HG03565 (cell line): ENCODE results near the gene ASIC3.
"Not testable (repeated sequence)": the region's sequence is repeated elsewhere in the genome, so short reads cannot be mapped to it uniquely, and the experiment has no call there.

ENCODE experiments used
- ATAC-seq: cut with Tn5 transposase; IDR thresholded peaks from one replicate; pipeline ENCODE4 v1.9.1; 2021; ENCODE audit warnings: mild to moderate bottlenecking, moderate library complexity; ENCODE audit not compliant: unreplicated experiment

ASIC3 gene

GRCh38 chr7:151013733-151014497 lies 34.4 kb upstream of the ASIC3 start:
- ATAC-seq, result no peak

- no peak for ATAC-seq
Measured at GRCh38 chr7:151014950-151015349, 33.4 kb upstream of the ASIC3 start.

DNA sequence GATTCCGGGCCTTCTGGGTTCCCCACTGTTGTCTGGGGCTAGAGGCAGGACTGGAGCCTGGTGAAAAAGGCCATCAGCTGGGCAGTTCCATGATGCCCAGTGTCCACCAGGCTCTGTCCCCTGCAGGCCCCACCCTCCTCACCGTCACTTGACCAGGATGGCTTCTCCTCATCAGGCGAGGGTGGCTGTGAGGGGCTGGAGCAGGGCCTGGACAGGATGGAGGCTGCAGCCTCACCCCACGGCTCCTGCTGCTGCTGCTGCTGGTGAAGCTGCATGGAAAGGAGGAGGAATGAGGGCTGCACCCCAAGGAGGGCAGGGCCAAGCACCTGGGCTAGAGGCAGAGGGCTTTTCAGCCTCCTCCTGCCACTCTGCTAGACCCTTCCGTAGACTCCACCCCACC lies 32.4 kb upstream of the ASIC3 start:
- no peak for ATAC-seq

DNA sequence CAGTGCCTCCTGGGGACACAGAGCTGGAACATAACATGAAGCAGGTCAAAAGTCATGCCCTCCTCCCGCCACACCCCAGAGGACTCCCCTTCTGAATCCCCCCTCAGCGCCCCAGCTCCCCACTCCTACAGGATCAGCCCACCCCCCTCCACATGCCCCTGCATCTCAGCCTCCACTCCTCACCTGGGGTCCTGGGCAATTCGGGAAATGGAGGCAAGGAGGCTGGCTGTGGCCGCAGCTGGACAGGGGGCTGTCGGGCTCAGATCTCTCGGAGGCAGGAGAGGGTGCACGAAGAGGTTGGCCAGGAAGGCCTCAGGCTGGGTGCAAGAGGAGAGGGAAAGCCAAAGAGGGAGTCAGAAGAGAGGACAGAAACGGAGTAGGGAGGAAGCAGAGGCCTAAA lies 31.8 kb upstream of the ASIC3 start:
- no peak for ATAC-seq

DNA sequence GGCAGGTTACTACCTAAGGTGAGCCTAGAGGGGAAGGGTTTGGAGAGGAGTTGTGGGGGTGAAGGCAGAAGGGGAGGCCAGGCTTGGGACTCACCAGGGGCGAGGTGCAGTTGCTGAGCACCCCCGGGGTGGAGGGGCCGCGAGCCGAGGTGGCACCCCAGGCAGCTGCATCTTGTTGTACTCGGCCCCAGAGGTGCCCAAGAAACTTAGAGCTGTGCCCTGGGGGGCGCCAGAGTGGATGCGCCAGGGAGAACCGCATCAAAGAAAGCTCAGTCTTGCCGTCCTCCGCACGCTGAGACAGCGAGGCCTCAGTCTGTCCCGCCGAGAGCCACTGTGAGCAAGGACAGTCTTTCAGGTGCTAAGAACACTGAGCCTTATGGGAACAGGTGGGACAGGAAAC lies 31.4 kb upstream of the ASIC3 start:
- no peak for ATAC-seq

GRCh38 chr7:151017370-151017952 lies 30.9 kb upstream of the ASIC3 start:
- ATAC-seq, result no peak

- peak; percentile 39 for ATAC-seq
Measured at GRCh38 chr7:151017953-151018420, 30.3 kb upstream of the ASIC3 start.

GRCh38 chr7:151018421-151019129 lies 29.8 kb upstream of the ASIC3 start:
- no peak for ATAC-seq

GRCh38 chr7:151019130-151019447 lies 29.2 kb upstream of the ASIC3 start:
- ATAC-seq, result no peak

DNA sequence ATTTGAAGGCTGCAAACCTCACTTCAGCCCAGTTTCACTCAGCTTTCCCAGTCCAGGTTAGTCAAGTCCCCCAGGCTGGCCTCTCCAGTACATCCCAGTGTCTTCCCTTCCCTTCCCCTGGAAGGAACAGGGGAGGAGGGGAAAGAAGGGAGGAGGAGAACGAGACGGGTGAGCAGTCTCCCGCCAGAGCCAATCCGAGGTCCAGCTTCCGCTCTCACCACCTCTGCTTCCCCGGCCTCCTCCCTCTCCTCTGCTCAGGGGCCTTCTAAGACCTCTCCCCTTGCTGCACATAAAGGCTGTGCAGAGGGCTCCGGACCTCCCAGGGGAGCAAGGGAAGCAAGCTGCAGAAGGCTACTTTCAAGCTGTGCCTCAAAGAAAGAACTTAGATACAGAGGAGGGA lies 28.1 kb upstream of the ASIC3 start:
- no peak for ATAC-seq

DNA sequence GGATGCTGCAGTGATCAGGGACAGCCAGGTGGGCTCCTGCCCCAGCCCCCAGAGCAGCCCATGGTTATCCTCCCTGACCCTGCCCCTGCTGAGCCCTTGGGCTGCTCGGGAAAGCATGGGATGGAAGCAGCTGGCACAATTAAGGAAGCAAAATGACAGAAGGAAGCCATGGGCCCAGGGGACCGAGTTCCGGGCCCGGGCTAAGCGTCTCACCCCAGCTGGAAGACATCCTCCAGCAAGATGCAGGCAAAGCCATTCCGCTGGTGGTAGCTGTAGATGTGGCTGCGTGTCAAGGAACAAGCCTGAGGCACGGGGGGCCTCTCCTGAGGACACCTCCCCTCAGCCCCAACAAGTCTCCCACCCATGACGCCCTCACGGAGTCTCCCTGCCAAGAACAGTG lies 25.1 kb upstream of the ASIC3 start:
- ATAC-seq, result no peak

DNA sequence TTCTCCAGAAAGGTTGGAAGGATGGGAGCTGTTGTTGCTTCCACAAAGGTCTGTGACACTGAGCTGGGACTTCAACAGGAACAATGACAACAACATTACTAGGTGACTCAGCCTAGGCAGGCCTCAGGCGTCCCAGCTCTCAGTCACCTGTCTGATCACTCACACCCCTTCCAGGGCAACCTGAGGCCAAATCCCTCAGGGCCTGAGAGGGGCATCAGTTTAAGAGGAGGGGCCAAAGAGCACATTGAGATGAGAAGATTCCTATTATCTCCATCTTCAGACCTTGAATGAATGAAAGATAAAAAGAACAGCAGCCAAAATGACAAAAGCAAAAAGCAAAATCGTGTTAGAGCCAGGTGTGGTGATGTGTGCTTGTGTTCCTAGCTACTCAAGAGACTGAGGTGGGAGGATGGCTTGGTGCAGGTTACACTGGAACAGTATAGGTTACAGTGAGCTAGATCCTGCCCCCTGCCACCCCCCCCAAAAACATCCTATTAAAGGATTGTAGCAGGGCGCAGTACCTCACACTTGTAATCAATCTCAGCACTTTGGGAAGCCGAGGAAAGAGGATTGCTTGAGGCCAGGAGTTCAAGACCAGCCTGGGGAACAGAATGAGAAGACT lies 23.8 kb upstream of the ASIC3 start, which contains the start of gene ATG9B:
TSS of gene ATG9B (minus strand) at position 60 of the 622 bp plus-strand sequence. CDS start 71 bp downstream, outside the sequence.
- ATAC-seq, result no peak

DNA sequence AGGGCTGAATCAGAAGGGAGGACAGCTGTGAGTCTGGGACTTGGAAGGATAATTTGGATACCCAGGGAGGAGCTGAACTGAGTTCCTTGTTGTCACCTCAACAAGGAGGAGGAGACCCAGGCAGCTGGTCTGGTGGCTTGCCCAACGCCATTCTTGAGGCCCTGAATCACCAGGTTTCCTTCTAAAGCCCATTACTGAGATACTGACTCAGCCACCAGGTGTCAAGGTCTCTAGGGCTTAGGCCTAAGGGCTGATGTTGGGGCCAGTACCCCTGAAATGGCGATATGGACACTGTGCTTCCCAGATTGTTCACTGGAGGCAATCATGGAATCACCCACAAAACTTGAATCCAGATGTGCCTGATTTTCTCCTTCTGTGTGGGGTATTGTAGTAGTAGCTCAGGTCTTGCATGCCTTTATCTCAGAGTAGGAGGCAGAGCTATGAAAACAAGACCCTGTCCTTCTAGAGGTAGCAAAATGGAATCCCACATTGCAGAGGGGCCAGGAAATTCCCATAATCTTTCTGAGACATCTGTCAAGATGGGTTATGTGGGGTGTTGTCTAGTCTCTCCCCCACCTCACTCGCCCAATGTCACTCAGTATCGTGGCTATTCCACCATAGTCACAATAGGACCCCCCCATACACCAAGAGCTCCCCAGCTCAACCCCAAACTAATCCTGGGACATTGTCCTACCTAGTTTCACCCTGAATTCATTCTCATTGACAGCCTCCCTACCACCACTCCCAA lies 22.2 kb upstream of the ASIC3 start:
- no peak for ATAC-seq

GRCh38 chr7:151026771-151027727 lies 21.3 kb upstream of the ASIC3 start:
- not testable (repeated sequence) for ATAC-seq

- ATAC-seq, result not testable (repeated sequence)
Measured at GRCh38 chr7:151027728-151028130, 20.6 kb upstream of the ASIC3 start.

DNA sequence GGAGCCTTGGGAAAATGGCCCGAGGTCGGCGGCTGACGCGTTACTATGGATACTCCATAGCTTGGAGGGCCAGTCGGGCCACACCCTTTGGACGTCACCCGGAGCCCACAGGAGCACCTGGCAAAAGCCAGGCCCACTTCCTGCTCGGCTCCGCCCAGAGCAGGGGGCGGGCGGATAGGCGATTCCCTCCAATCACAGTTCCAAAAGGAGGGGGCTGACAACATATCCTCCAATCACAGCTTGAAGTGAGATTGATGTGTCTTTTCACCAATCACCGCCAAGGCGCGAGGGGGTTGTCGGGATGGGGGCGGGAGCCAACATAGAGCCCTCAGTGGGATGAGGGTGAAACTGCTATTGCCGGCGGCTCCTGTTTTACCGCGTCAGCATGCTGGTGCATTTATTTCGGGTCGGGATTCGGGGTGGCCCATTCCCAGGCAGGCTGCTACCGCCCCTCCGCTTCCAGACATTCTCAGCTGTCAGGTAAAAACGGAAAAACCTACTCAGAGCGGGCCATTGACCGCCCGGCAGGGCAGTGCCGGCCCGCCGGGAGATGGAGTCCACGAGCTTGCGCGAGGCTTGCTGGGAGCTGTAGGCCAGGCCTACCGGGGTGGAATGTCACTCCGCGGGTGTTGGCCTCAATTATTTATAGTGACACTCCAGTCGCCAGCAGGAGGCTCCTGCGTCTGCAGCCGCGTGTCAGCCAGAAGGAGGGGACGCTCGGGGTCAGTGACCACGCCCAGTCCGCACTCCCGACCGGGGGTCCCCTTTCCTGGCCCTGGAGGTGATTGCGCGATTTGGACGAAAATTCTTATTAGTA lies 20.0 kb upstream of the ASIC3 start, which contains the start of gene ABCB8:
TSS of gene ABCB8 (plus strand) at position 320 of the 817 bp plus-strand sequence. CDS start at position 386, 66 bp downstream.
- peak; percentile 96 for ATAC-seq

DNA sequence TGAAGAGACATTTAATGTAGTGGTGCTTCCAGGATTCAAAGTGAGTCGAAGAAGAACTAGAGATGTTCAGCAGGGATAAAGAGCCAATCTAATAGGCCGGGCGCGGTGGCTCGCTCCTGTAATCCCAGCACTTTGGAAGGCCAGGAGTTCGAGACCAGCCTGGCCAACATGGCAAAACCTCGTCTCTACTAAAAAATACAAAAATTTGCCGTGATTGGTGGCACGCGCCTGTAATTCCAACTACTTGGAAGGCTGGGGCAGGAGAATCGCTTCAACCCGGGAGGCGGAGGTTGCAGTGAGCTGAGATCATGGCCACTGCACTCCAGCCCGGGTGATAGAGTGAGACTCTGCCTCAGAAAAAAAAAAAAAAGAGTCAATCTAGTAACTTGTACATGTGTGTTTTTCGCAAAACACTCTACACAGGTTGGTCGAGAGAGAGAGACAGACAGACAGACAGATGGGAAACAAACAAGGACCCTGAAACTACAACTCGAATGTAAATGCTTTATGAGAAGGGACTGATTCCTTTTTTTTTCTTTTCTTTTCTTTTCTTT lies 19.3 kb upstream of the ASIC3 start:
- no peak for ATAC-seq

GRCh38 chr7:151031011-151031410 lies 17.3 kb upstream of the ASIC3 start:
- no peak for ATAC-seq
